NOMO-1 treated with DMSO at 0.1 percent for 48 hours (cell line): ENCODE results near the gene AGBL4.

Experiments
- DNase-seq: peaks from one replicate; lab custom pipeline; 2025; ENCODE audit not compliant: unreplicated experiment; lab: John Stamatoyannopoulos, UW

AGBL4 gene

GRCh38 chr1:48616710-48617109 lies 1407.0 kb downstream of the AGBL4 start:
- DNase-seq, result peak; percentile 80

- DNase-seq, result peak; percentile 23
Observed at GRCh38 chr1:48611841-48612240, 1411.9 kb downstream of the AGBL4 start.

- DNase-seq, result no peak
Observed at GRCh38 chr1:48610628-48611542, 1412.9 kb downstream of the AGBL4 start.

GRCh38 chr1:48608882-48609281 lies 1414.9 kb downstream of the AGBL4 start:
- DNase-seq, result no peak

- no peak for DNase-seq
Observed at GRCh38 chr1:48603222-48603621, 1420.5 kb downstream of the AGBL4 start.

- DNase-seq, result no peak
Observed at GRCh38 chr1:48602349-48602748, 1421.4 kb downstream of the AGBL4 start.

- no peak for DNase-seq
Observed at GRCh38 chr1:48600182-48600581, 1423.6 kb downstream of the AGBL4 start.

- DNase-seq, result no peak
Observed at GRCh38 chr1:48597663-48598062, 1426.1 kb downstream of the AGBL4 start.

- no peak for DNase-seq
Observed at GRCh38 chr1:48596046-48596445, 1427.7 kb downstream of the AGBL4 start.

GRCh38 chr1:48595613-48596012 lies 1428.1 kb downstream of the AGBL4 start:
- no peak for DNase-seq

- no peak for DNase-seq
Observed at GRCh38 chr1:48592330-48592729, 1431.4 kb downstream of the AGBL4 start.

- no peak for DNase-seq
Observed at GRCh38 chr1:48591181-48591580, 1432.6 kb downstream of the AGBL4 start.

GRCh38 chr1:48588061-48588460 lies 1435.7 kb downstream of the AGBL4 start:
- no peak for DNase-seq

GRCh38 chr1:48582408-48582807 lies 1441.3 kb downstream of the AGBL4 start:
- DNase-seq, result no peak

GRCh38 chr1:48581270-48581669 lies 1442.5 kb downstream of the AGBL4 start:
- no peak for DNase-seq

- DNase-seq, result peak; percentile 24
Observed at GRCh38 chr1:48576565-48576964, 1447.2 kb downstream of the AGBL4 start.

GRCh38 chr1:48572646-48573258 lies 1451.0 kb downstream of the AGBL4 start:
- DNase-seq, result peak; percentile 67

GRCh38 chr1:48572134-48572533 lies 1451.6 kb downstream of the AGBL4 start:
- DNase-seq, result no peak

GRCh38 chr1:48571303-48571987 lies 1452.3 kb downstream of the AGBL4 start:
- DNase-seq, result no peak

GRCh38 chr1:48570568-48570967 lies 1453.2 kb downstream of the AGBL4 start:
- DNase-seq, result no peak

- no peak for DNase-seq
Observed at GRCh38 chr1:48568501-48568900, 1455.3 kb downstream of the AGBL4 start.

- DNase-seq, result no peak
Observed at GRCh38 chr1:48566492-48566891, 1457.3 kb downstream of the AGBL4 start.
